Gastroesophageal sphincter (tissue), 4 donors: ENCODE data around the gene FLCN. TPM values are rescaled to one million over a fixed set of nuclear protein-coding genes. Genes with fewer than 3 reads are reported as not detected.

Source experiments
- ATAC-seq: fragments of 150-250 bp; one replicate; pipeline ENCODE4 v1.9.1; 2016; ENCODE audit warnings: mild to moderate bottlenecking, moderate library complexity
- H3K27ac ChIP-seq, 4 donors: fragments of 200-600 bp; sonication (generic) in 3 of 4; 1 replicate in 3 of 4; 2 replicates in 1 of 4; pipeline ENCODE4 v1.5.1; 2016 to 2019
- H3K27me3 ChIP-seq: fragments of 200-600 bp; sonication (generic); one replicate; pipeline ENCODE4 v1.5.1; 2019
- H3K36me3 ChIP-seq, 2 donors: fragments of 200-600 bp; sonication (generic); one replicate each; pipeline ENCODE4 v1.5.1; 2019; ENCODE audit warnings: control low read depth in 1 of 2
- H3K4me1 ChIP-seq, 3 donors: fragments of 200-600 bp; sonication (generic); 1 replicate in 2 of 3; 2 replicates in 1 of 3; pipeline ENCODE4 v1.5.1; 2016 to 2019; ENCODE audit warnings: control low read depth in 2 of 3
- H3K4me3 ChIP-seq, 2 donors: fragments of 200-600 bp; sonication (generic); one replicate each; pipeline ENCODE4 v1.5.1; 2019; ENCODE audit warnings: mild to moderate bottlenecking in 1 of 2, moderate library complexity in 1 of 2
- H3K9me3 ChIP-seq, 3 donors: fragments of 200-600 bp; sonication (generic); one replicate each; pipeline ENCODE4 v1.5.1; 2017 to 2019; ENCODE audit warnings: control low read depth in 2 of 3
- CTCF ChIP-seq, 4 experiments: fragments of 200-600 bp in 2 of 4; fragments of 450-650 bp in 2 of 4; sonication (generic) in 1 of 4; IDR thresholded peaks; one replicate each; pipeline ENCODE4 v1.5.1; 2017 to 2019; ENCODE audit warnings: antibody characterized with exemption in 4 of 4, mild to moderate bottlenecking in 2 of 4, moderate library complexity in 2 of 4
- EP300 ChIP-seq: sonication (generic); formaldehyde crosslinking; IDR thresholded peaks from one replicate; pipeline ENCODE4 v1.6.1; 2017; ENCODE audit warnings: antibody characterized with exemption, mild to moderate bottlenecking
- POLR2A ChIP-seq, 2 donors: fragments of 450-650 bp; IDR thresholded peaks; one replicate each; pipeline ENCODE4 v1.6.1; 2017; ENCODE audit warnings: antibody characterized with exemption in 2 of 2, mild to moderate bottlenecking in 2 of 2, moderate library complexity in 1 of 2
- POLR2AphosphoS5 ChIP-seq: sonication (generic); formaldehyde crosslinking; IDR thresholded peaks from one replicate; pipeline ENCODE4 v1.6.1; 2017; ENCODE audit warnings: antibody characterized with exemption
- whole genome bisulfite sequencing, 2 donors: methylation state at CpG; one replicate each; pipeline ENCODE4 v1.1.5; 2018; ENCODE audit warnings: low coverage in 1 of 2; 5-methylcytosine and 5-hydroxymethylcytosine counted together
- total RNA-seq, 4 donors: library from RNA; depleted of rRNA; stranded (reverse); fragments of >200 nt; gene quantifications; one replicate each; pipeline ENCODE4 v1.1.0, GENCODE V29; 2016

The FLCN gene
- total RNA-seq, 4 donors from 2014 or later, result 24.8 to 91.5 (median 46.6) TPM

GRCh38 chr17:17225901-17226300 lies 11.1 kb downstream of the FLCN start:
- Histone ChIP-seq H3K27ac (no peak overlapping the region), H3K9me3 (no peaks in the 10 kb centered on the region), H3K4me1 (no peaks in the 10 kb centered on the region), H3K4me3 (no peak overlapping the region), H3K36me3 (peaks cover 0 to 100% of the 10 kb centered on the region in 2 donors), H3K27me3 (no peaks in the 10 kb centered on the region)
- TF ChIP-seq EP300, result no peak
- no peak for TF ChIP-seq POLR2AphosphoS5
- TF ChIP-seq POLR2A (IDR thresholded peaks at IDR 0.05), result no peak
- no peak for TF ChIP-seq CTCF (IDR thresholded peaks at IDR 0.05)
- no peak for ATAC-seq
- WGBS, 2 donors, result 82 to 83% methylated on average over 2 to 7 of the region's 10 CpGs

- H3K27ac ChIP-seq, result no peak overlapping the region
Measured at GRCh38 chr17:17224137-17224536, 12.8 kb downstream of the FLCN start.

GRCh38 chr17:17223736-17224135 lies 13.2 kb downstream of the FLCN start:
- 70 to 83% methylated on average over 2 of the region's 16 CpGs for WGBS, 2 donors
- Histone ChIP-seq H3K36me3 (peaks cover 0 to 100% of the 10 kb centered on the region in 2 donors), H3K27ac (no peak overlapping the region)

More at GRCh38 chr17:17224137-17224536, 12.8 kb downstream of the FLCN start:
- WGBS, 2 donors, result 68 to 94% methylated on average over 2 of the region's 8 CpGs
- Histone ChIP-seq H3K9me3 (no peaks in the 10 kb centered on the region), H3K4me1 (no peaks in the 10 kb centered on the region), H3K36me3 (peaks cover 0 to 100% of the 10 kb centered on the region in 2 donors), H3K4me3 (no peak overlapping the region), H3K27me3 (no peaks in the 10 kb centered on the region)
- no peak for ATAC-seq
- no peak for TF ChIP-seq CTCF (IDR thresholded peaks at IDR 0.05)
- TF ChIP-seq POLR2A (IDR thresholded peaks at IDR 0.05), result no peak

GRCh38 chr17:17221329-17221728 lies 15.6 kb downstream of the FLCN start:
- Histone ChIP-seq H3K27ac (no peak overlapping the region), H3K27me3 (no peaks in the 10 kb centered on the region), H3K36me3 (peaks cover 0 to 100% of the 10 kb centered on the region in 2 donors), H3K4me1 (no peaks in the 10 kb centered on the region), H3K4me3 (no peak overlapping the region), H3K9me3 (no peaks in the 10 kb centered on the region)
- TF ChIP-seq EP300, result no peak
- TF ChIP-seq POLR2AphosphoS5, result no peak
- WGBS, 2 donors, result 80 to 100% methylated on average over 2 to 3 of the region's 22 CpGs
- ATAC-seq, result no peak

More at GRCh38 chr17:17223736-17224135, 13.2 kb downstream of the FLCN start:
- Histone ChIP-seq H3K4me3 (no peak overlapping the region), H3K4me1 (no peaks in the 10 kb centered on the region), H3K9me3 (no peaks in the 10 kb centered on the region), H3K27me3 (no peaks in the 10 kb centered on the region)
- ATAC-seq, result no peak
- no peak for TF ChIP-seq CTCF (IDR thresholded peaks at IDR 0.05)
- TF ChIP-seq EP300, result no peak
- TF ChIP-seq POLR2AphosphoS5, result no peak
- no peak for TF ChIP-seq POLR2A (IDR thresholded peaks at IDR 0.05)

- H3K27me3 ChIP-seq, result no peaks in the 10 kb centered on the region
- TF ChIP-seq POLR2A (IDR thresholded peaks at IDR 0.05), result no peak
- no peak for TF ChIP-seq CTCF (IDR thresholded peaks at IDR 0.05)
- no peak for TF ChIP-seq POLR2AphosphoS5
- TF ChIP-seq EP300, result no peak
- no peak for ATAC-seq
- H3K4me3 ChIP-seq, result no peak overlapping the region
- 98 to 100% methylated on average over 1 to 8 of the region's 8 CpGs for WGBS, 2 donors
- H3K9me3 ChIP-seq, result no peaks in the 10 kb centered on the region
- peaks cover 0 to 100% of the 10 kb centered on the region in 2 donors for H3K36me3 ChIP-seq
- H3K27ac ChIP-seq, result no peak overlapping the region
- H3K4me1 ChIP-seq, result no peaks in the 10 kb centered on the region
Measured at GRCh38 chr17:17220529-17220928, 16.4 kb downstream of the FLCN start.
